ENCODE measurements around the gene IPO11.
"Not testable (repeated sequence)": the region's sequence is repeated elsewhere in the genome, so short reads cannot be mapped to it uniquely, and the experiment has no call there.

Gene IPO11

DNA sequence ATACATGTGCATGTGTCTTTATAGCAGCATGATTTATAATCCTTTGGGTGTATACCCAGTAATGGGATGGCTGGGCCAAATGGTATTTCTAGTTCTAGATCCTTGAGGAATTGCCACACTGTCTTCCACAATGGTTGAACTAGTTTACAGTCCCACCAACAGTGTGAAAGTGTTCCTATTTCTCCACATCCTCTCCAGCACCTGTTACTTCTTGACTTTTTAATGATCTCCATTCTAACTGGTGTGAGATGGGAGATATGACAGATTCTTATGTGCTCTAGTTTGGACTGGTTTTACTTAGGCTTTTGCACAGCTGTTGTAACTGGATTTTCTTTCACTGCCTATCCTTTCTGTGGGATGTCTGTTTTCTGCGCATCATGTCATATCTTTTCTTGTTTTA is 108.2 kb downstream of the IPO11 start:
- DNase-seq = not testable (repeated sequence)

DNA sequence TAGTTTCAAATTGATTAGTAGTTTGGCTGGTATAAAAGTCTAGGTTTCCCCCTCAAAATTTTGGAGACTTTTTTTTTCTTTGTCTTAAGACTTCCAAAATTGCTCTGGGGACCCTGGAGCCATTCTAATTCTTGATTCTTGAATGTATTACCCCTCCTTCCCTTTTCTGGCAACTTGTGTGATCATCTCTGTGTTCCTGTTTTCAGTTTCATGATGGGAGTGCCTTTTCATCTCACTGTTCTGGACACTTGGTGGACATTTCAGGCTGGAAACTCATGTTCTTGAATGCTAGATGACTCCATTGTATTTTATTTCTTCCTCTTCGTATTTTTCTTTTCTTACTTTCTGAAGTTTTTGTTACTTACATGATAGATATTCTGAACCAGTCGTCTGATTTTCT is 108.8 kb downstream of the IPO11 start:
- no peak for DNase-seq

DNA sequence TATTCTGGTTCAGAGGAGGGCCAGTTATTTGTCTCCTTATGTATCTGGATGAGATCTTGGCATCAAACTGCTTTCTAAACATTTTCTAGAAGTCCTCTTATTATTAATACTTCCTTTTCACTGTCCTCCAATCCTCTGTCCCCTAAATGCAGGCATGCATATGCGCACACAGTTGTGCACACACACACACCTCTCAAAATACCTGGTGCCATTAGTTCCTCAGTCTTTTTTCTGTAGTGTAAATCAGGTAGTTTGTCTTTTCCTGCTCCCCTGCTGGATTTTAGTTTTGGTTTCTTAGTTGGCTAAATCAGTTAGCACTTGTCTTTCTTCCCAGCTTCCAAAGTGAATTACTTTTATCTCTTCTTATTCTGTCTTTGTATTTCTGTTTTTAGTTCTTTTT is 110.2 kb downstream of the IPO11 start:
- DNase-seq = no peak

DNA sequence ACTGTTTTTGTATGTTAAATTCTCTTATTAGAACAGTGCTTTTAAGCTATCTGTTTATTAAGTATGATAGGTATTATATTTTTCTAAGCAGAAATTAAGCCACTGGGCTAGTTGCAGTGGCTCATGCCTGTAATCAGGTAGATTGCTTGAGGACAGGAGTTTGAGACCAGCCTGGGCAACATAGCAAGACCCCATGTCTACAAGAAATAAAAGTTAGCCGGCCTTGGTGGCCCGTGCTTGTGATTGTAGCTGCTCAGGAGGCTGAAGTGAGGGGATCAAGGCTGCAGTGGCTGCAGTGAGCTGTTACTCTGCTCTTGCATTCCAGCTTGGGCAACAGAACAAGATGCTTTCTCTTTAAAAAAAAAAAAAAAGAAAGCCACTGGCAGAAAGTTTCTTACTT is 121.0 kb downstream of the IPO11 start:
- no peak for DNase-seq

DNA sequence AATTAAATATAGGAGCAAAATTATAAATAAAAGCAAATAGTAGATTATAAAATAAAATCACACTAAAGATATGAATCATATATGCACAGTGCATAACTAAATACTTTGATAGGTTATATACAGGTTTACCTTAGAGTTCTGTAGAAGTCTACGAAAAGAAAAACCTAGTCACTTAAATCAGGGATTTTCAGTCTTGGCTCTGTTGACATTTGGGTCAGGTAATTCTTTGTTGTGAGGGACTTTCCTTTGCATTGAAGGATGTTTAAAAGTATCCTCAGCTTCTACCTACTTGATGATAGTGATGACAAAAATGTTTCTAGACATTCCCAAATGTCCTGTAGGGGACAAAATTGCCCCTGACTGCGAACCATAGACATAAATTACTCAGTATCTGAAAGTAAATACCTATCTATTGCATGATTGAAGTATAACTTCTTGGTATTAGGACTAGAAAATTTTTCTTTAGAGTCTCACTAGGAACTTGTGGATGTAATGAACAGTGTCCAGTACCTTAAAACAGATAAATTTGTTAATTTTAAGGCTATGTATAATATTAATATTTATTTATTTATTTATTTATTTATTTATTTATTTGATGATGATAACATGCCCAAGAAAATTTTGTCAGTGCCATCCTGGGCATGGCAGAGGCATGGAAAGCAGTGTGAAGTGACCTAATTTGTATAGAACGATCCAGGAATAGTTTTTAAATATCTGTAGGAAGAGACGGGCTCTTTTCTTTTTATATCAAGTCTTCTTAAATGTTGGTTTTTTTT is 122.1 kb downstream of the IPO11 start:
- DNase-seq = no peak

DNA sequence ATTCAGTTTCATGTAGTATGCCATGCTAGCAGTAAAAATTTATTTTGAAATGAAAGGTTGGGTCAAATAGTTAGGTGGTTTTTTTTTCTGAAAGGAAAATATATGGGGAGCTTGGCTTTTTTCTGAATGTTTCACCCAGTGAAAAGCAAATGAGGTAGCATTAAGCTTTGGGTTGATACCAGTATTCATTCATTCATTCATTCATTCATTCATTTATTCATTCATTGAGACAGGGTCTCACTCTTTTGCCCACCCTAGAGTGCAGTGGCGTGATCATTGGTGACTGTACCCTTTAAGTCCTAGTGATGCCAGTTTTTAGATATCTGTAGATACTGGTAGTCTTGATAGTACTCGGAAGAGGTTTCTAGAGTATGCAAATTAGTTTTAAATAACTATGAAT is 123.7 kb downstream of the IPO11 start:
- no peak for DNase-seq

DNA sequence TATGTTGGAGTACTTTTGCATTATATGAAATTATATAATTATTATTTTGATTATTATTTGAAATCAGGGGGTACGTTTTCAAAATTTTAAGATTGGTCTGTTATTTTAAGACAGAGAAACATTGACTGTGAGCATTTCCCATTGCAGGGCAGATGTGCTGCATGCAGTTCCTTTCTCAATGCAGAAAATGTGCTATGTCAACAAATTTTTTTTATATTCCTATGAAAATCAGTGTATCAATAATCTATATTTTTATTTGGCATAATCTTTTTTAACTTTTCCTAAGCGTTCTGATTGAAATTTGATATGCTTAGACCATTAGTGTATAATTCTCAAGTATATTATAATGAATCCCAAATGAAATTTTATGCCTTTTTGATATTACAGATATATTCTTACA is 124.2 kb downstream of the IPO11 start:
- DNase-seq = no peak

DNA sequence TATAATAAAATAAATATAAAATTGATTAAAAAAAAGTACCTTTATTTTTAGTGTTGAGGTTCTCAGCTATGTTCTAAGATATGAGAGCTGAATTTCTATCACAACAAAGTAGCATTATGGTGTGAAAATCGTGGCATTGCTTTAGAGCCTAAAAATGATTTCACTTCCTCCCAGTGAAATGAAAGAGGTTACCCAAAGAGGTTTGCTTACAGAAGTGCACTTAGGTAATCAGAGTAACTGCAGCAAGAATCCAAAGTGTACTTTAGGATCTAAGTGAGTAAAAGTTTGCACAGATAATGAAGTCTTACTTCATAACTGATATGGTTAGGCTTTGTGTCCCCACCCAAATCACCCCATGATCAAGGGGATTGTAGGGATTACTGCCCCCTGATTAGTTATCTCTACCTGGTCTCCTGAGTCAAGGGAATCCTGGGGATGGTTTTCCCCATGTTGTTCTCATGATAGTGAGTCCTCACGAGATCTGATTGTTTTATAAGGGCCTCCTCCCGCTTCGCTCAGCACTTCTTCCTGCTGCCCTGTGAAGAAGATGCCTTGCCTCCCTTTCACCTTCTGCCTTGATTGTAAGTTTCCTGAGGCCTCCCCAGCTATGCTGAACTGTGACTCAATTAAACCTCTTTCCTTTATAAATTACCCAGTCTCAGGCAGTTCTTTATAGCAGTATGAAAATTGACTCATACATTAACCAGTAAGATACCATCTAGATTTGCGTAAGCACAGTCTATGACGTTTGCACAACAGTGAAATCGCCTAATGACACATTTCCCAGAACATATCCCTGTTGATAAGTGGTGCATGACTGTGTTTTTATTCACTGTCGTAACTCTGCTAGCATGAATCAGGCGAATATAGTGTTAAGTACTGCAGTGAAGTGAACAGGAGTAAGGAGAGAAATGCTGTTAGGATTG is 125.7 kb downstream of the IPO11 start:
- DNase-seq = no peak

DNA sequence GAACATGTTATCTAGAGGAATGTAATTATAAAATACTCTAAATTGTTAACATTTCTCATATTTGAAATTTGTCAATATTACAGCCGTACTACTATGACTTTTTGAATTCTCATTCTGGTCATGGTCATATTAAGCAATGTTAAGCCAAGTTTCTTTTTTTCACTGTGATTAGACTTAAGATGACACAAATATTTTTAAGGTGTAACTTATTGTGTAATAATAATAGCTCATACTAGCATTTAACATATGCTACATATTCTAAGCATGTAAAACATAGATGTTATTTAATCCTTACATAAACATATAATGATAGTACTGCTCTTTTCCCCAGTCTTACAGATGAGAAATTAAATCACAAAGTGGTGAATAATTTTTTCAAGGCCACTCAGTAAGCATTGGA is 130.2 kb downstream of the IPO11 start:
- DNase-seq = no peak

DNA sequence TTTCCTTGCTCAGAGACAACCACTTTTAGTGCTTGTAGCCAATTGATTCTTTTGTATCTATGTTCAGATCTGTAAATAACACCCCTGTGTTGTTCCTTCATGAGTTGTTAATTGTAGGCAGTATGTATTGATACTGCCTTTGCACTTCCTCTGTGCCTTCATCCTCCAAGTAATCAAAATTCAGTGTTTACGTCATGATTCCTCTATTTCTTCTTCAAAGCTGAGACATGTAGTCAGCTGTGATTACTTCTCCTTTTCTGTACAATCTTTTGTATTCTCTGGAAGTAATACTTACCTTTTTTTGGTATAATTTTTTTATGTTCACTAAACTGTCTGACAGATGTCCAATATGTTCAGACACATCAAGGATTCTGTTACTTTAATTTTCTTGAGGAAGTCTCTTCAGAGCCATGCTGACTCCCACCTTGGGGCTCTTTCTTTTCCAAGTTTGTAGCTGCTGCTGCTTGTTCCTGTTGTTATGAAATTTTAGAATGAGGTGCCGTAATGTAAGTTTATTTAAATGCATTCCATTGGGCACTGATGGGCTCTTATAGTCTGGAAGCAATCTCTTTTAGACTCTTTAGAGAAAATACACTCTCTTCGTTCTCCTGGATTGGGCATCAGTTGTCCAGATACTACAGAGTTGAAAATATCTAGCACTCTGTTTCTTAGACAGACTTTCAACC is 135.5 kb downstream of the IPO11 start:
- DNase-seq = no peak

DNA sequence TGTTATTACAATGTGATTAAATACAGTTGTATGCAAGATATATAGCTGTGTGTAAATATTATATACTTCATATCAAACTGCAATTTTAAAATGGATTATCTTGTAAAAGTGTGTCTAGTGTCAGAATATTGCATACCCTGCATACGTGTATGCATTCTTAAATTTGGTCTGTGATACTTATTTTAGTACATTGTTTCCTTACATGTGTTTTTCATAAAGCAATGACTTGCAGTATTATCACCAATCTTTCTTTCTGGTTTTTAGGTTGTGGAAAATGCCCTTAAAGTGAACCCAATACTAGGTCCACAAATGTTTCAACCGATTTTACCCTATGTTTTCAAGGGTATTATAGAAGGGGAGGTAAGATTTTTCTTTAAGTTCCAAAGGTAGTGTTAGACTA is 137.5 kb downstream of the IPO11 start:
- no peak for DNase-seq

DNA sequence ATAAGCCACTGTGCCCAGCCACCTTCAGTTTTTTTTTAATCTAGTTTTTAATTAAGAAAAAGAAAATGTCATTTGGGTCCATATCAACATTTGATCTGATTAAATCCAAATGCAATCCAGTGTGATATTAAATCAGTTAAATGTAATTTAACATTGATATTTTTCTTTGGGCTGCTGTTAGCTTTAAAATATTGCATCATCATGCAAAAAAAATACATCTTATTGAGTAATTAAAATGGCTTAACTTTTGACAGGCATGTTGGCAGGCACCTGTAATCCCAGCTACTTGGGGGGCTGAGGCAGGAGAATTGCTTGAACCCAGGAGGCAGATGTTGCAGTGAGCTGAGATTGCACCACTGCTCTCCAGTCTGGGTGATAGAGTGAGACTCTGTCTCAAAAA is 143.4 kb downstream of the IPO11 start:
- DNase-seq = no peak

DNA sequence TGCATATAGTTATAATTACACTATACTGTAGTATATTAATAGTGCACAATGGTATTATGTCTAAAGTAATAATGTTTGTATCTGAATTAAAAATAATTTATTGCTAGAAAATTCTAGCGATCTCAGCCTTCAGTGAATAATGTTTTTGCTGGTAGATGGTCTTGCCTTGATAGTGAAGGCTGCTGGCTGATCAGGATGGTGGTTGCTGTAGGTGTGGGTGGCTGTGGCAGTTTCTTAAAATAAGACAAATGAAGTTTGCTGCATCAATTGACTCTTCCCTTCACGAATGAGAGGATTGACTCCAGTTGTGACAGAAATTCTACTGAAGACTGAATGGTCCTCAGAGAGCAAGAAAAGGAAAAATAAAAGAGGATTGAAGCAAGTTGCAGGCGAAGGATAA is 146.4 kb downstream of the IPO11 start:
- no peak for DNase-seq

DNA sequence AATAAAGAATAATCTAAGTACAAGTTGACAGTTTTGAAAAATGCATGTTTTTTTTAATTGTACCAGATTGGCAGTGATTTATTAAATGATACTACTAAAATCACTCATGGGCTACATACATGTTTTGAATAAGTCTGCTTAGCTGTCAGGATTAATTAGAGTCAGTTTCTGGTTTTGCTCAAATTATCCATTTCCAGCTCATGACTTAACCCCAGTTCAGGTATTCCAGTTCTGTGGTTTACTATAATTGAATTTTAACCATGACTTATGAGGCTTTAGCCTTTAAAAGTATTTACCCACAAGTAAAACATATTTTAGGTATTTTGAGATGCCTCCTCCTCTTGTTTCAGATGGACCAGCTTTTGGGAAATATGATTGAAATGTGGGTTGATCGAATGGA is 148.2 kb downstream of the IPO11 start:
- DNase-seq = no peak

DNA sequence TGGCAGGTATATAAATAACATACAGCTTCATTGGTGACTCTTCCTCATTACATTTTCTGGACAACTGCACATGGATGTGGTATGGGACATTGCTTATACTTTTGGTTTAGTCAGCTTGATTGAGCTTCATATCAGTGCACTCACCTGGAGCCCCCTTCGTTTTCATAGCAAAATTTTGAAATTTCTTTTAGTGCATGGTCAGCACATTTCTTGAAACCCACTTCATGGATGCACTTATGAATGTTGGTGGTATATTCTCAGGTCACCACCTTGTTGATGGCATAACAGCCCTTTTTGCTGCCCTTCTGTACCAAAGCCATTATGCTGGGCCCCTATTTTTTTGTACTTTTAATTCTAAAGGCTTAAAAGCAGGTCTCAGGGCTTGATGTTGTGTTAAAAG is 149.3 kb downstream of the IPO11 start:
- no peak for DNase-seq

DNA sequence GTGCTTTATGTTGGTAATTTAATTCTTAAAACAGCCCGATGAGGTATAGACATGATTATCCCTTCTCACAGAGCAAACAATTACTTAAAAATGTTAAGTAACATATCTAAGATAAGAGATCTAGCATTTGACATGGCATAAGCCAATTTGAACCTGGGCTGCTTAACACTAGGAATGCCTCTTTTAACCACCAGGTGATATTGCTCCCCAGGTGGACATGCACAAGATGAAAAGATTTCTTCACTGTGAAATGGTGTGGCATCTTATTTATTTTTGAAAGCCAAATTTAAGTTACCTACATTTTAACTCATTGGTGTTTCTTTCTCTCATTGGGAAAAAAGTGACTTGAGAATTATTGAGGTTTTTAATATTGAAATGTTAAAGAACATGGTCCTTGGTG is 150.3 kb downstream of the IPO11 start:
- DNase-seq = no peak

DNA sequence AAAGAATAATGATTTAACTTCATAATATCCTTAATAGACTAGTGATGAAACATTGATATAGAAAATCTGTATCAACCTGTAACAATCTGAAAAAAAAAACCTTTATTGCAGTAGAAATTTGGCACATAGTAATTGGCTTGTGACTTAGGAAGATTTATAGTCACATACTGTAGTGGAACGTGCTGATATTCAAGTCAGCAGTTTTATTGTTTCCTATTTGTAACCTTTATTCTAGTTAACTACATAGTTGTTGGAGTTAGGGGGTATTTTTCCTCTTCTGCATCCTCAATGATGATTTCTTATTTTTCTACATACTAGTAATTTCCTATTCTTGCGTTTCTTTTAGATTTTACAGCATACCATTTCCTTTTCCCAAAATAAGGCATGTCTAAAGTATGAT is 151.5 kb downstream of the IPO11 start:
- DNase-seq = no peak

DNA sequence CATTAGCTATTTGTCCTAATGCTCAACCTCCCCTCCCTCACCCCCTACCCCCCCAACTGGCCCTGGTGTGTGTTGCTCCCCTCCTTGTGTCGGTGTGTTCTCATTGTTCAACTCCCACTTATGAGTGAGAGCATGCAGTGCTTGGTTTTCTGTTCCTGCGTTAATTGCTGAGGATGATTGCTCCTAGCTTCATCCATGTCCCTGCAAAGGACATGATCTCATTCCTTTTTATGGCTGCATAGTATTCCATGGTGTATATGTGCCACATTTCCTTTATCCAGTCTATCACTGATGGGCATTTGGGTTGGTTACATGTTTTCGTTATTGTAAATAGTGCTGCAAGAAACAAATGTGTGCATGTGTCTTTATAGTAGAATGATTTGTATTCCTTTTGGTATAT is 153.2 kb downstream of the IPO11 start:
- not testable (repeated sequence) for DNase-seq

DNA sequence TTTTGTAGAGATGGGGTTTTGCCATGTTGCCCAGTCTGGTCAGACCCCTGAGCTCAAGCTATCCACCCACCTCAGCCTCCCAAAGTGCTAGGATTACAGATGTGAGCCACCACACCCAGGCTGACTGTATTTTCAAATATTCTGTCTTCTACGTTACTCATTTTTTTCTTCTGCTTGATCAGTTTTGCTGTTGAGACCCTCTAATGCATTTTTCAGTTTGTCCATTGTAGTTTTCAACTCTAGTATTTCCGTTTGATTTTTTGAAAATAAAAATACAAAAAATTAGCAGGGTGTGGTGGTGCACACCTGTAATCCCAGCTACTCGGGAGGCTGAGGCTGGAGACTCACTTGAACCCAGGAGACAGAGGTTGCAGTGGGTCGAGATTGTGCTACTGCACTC is 155.6 kb downstream of the IPO11 start:
- no peak for DNase-seq

DNA sequence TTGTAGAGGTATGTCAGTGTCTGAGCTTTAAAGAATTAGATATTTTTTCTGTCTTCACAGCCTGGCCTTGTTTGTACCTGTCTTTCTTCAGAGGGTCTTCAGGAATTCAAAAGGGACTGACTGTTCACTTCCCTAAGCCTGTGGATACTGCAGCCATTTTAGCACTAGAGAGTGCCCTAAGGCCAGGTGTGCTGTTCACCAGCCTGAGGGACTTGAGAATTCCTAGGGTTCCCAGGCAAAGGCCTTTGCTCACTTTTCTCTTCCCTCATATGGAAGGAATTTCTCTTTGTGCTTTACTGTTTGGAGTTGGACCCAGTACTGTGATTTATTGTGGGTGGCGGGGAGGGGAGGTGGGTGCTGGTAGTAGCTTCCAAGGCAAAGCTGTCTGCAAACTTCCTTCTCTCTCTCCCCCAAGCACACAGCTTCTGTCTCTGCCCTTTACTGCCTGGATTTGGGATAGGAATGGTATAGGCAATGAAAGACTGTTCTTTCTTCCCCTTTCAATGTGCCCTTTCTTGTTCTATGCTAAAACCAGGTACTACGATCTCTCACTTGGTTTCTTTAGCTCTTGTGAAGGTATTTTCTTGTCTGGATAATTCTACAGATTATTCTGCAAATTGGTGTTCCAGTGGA is 156.4 kb downstream of the IPO11 start:
- no peak for DNase-seq

DNA sequence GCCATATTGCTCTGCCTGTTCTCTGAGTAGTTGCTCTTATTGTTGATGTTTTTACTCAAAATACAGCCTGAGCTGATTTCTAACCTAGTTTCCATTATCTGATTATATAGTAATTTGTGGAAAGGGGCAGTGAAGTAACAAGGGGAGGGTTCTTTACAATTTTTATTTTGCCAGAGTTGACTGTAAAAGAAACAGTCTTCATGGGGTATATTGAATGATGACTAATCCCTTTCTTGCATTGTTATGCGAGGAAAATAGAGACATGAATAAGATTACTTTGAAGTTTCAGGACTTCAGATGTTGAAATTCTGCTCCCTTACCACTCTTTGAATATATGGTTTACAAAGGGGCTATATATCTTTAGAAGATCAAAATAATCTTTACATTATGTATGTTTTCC is 156.9 kb downstream of the IPO11 start:
- DNase-seq = no peak

DNA sequence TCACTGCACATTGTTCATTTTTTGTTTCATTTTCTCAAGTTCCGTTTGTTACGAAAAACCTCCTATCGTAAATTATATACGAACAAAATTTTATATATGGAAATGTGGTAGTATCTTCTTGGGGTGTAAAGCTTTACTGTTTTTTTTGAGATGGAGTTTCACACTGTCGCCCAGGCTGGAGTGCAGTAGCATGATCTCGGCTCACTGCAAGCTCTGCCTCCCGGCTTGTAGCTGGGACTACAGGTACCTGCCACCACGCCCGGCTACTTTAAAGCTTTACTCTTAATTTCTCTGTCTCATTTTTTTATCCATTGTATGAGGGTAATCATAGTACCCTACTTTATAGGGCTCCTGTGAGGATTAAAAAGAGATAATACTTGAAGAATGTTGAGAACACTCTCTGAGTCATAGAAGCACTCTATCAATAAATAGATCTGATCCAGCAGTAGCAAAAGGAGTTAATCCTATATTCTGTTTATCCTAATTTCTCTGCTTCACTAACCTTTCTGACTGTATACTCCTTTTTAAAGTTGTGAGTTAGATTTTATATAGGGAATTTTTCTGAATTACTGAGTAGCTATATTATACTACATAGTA is 160.5 kb downstream of the IPO11 start:
- no peak for DNase-seq

DNA sequence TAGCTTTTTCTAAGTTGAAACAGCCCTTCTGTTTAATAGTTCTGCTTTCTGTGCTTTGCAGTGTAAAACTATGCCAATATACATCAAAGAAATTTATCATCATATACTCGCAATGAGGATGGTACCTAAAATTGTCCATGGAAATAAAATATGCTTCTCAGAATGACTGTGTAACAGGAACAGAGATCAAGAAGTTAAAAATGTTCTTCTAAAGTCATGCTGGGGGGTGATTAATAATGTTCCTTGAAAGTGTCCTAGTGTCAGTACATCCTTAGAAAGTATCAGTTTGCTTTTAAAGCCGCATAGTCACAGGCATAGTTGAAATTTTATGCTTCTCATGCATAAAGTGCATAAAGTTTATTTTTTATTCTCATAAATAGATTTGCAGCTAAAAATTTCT is 162.0 kb downstream of the IPO11 start:
- DNase-seq = no peak
